ENCODE results near the gene ERI3.

The ERI3 gene

GRCh38 chr1:44315521-44315920 is 39.5 kb downstream of the ERI3 start:
- DNase-seq: no peak

- no peak for DNase-seq
Measured at GRCh38 chr1:44314452-44314851, 40.6 kb downstream of the ERI3 start.

GRCh38 chr1:44313265-44313918 is 41.7 kb downstream of the ERI3 start:
- no peak for DNase-seq

GRCh38 chr1:44312399-44313196 is 42.5 kb downstream of the ERI3 start:
- DNase-seq: no peak

- no peak for DNase-seq
Measured at GRCh38 chr1:44310006-44310405, 45.1 kb downstream of the ERI3 start.

DNA sequence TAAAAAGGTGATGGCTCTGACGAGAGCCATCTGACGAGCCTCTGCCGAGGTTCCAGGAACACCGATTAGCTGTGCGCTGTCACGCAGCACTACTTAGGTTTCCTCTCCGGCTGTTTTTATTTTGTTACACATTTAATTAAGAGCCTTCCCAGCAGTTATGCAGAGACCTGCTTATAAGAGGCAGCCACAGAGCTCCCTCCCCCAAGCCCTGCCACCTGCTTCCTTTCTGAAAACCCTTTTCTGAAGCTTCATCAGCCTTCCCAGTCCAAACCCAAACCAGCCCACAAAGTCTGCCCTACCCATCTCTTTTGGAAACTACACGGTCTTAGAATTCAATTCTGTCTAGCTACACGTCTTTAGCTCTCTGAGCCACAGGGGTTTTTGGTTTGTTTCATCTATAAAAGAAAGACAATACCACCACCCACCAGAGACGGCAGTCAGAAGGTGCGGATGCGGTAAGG is 49.1 kb downstream of the ERI3 start:
- no peak for DNase-seq

GRCh38 chr1:44303532-44303931 is 51.5 kb downstream of the ERI3 start:
- DNase-seq: no peak

GRCh38 chr1:44302541-44302940 is 52.5 kb downstream of the ERI3 start:
- DNase-seq: no peak

- DNase-seq: no peak
Measured at GRCh38 chr1:44301442-44301841, 53.6 kb downstream of the ERI3 start.

- no peak for DNase-seq
Measured at GRCh38 chr1:44300852-44301251, 54.2 kb downstream of the ERI3 start.

- DNase-seq: no peak
Measured at GRCh38 chr1:44297695-44298400, 57.2 kb downstream of the ERI3 start.

DNA sequence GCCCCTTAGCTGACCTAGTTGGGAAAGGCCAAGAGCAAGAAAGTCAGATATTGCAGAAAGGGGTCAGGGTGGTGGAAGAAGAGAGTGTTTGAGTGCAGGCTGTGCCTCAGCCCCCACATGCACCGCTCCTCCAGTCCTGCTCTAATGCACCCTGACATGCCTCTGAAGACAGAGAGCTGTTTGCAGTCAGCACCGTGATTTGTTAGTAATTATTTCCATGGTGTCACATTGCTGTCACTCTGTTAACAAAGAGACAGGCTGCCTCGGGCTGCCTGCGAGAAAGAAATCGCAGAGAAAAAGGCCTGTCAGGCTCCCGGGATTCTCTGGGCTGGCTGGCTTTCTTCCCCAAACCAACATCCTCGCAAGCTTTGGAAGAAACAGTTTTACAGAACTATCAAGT is 58.3 kb downstream of the ERI3 start:
- DNase-seq: no peak

GRCh38 chr1:44296086-44296485 is 59.0 kb downstream of the ERI3 start:
- no peak for DNase-seq

DNA sequence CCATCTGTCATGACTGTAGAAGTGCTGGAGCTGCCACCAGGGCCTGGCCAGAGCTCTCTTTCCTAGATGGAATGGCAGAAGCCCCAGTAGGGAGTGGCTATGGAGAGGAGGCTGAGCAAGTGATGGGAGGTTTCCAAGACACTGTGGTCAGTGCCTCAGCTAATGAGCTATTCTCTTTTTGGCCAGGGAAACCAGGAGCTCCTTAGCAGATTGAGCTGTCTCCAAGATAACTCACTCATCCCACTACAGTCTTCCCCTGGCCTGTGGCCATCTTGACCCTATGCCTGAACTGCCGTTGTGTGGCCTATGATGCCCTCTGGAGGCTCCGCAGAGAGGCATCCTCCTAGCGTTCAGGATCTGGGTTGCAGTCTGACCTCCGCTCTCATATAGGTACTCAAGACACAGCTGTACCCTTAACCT is 60.5 kb downstream of the ERI3 start:
- DNase-seq: no peak

DNA sequence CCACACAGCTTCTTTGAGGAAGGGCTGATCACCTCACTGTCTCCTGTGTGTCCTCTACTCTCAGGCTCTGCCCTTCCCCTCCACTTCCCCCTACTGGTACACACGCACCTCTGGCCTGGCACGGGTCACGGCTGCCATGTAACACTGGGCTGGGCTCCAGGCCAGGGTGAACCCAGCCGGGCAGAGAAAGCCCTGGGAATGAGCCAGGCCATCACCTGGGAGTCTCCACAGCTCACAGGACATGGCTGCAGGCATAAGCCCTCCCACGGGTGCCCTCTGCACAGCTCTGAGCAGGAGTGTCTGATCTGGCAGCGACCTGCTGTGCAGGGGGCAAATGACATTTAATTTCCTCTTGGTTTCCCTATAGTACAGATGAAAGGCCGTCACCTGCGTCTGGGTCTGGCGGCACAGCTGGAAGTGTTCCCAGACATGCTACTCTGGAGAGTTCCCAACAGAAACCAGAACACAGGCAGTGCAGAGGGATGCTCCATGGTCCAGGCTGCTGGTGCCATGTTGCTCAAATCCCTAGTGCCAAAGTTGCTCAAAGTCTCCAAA is 61.2 kb downstream of the ERI3 start:
- DNase-seq: no peak

DNA sequence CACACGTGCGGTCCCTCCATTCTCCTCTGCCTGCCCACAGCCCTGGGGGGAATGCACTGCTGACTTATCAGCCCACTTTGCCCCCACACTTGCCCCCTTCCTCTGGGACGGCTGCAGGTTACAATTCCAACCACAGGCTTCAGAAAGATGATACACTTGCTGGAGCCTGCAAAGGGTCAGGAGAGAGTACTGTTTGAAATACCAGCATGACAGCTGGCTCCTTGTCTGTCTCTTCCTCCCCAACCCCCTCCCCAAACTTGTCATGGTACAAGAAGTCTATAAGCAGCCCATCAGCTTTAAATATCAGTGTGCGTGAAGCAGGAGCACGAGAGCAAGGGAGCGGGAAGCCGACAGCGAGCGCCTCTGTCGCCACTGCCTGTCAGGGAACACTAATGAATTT is 62.4 kb downstream of the ERI3 start:
- DNase-seq: no peak

DNA sequence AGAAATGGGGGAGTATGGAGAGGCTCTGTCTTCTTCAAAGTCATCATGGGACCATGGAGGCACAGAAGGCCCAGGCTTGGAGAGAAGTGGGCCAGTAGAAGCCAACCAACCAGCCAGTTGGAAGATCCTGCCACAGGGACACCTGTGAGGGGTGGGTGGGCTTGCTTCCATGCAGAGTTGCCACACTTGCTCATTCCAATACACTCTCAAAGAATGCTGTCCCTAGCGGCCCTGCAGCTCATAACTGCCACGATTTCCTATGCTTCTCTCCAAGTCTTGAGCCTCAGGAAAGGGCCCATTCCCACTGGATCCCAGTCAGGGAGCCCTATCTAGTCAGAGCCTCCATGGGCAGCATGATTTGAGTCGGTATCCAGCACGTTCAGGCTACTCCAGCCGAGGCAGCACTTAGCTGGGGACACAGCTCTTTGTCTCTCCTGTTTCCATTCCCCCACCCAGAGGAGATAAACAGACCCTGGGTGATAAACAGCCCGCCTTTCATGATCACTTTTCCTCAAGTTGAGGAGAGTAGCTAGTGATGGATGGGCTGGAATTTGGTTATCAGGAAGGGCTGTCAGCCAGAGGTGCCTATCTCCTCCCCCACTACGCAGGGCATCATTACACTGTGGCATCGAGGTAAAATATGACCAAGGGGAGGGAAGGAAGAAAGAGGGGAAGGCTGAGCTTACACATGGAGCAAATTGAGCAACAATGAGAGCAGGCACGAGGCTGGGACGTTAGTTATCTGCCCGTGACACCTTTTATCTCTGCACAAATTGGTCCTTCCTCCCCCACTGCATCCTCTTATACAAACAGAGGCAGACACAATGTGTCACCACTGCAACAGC is 64.6 kb downstream of the ERI3 start:
- DNase-seq: no peak

DNA sequence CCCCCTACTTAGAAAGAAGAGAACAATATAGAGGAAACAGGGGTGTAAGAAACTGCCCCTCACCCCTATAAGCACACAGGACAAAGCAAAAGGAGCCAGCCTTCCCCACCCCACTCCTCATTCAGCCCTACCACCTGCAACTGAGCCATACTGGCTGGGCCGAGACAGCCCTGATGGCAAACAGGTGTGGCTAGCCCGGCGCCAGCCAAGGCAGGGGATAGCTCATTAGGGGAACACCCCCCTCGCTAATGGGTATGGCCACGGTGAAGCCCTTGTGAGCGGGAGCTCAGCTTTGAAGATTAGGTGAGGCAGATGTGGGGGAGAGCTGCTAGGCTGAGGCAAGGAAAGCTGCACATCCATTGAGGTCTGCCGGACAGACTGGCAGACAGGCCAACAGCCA is 65.5 kb downstream of the ERI3 start:
- DNase-seq: no peak

DNA sequence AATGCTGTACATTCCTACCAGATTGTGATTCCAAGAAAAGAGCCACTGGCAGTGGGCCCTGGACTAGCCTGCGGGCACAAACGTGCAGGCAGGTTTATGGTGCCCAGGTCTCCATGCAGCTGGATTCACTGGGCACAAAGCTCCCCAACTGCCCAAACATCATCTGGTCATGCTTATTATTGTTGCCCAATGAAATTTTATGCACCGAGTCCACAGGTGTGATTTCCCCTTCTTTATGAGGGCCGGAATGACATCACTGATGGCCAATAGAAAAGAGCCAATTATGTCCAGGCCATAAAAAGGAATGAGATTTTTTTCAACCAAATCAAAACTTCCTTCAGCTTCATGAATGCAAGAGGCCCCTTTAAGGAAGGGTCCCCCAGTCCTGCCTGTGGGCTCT is 66.2 kb downstream of the ERI3 start:
- no peak for DNase-seq

DNA sequence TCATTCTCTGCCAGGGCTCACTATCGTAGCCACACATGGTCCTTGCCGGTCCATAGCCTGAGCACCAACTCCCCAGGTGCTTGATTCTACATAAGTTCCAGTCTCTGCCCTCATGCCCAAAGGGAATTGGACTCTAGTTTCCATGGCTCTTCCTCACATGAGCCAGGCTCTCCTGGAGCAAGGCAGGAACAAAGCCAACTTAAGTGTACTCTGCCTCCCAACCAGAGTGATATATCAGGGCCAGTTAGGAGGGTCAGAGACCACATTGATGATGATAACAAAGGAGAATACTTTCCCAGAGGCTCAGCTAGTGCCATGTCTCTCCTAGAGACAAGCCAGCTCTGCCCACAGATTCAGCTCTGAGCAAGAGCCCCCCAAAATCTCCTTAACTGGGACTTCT is 70.9 kb downstream of the ERI3 start:
- no peak for DNase-seq

DNA sequence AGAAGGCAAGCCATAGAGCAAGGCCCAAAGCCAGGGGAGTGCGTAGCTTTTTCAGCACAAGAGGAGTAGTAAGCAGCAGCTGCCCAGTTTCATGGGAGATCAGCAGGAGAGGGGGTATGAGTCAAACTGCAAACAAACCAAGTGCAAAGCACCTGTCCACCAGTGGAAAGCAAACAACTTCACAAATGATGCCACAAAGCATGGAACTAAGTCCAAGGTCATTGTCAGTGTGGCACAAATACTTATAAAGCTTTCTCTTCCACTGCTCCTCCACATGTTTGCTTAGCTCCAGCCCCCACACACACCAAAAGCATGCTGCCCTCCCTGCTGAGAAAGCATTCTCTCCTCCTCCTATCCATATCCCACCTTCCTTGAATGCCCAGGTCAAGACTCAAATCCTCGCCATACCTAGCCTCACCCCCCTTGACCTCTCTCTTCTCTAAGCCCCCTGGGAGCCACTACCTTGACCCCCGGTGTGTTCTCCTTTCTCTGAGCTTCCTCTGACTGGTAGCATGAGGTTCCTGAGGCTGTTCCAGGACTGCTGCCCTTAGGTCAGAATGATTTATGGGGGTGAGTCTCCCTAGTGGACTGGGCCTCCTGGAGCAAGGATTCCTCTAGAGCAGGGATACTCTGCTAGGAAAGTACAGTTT is 71.4 kb downstream of the ERI3 start:
- no peak for DNase-seq

Data from NCI-H526 treated with DMSO at 0.1 percent for 48 hours (cell line).